HCT116 (cell line): ENCODE data around the gene PTPRR. TPM values are rescaled to one million over a fixed set of nuclear protein-coding genes. Genes with fewer than 3 reads are reported as not detected.

Experiments used
- ATAC-seq: fragments of 200-7000 bp; cut with Tn5 transposase; 2 replicates; pipeline ENCODE4 v1.9.1; 2020; ENCODE audit warnings: mild to moderate bottlenecking, moderate library complexity
- BruUV-seq: library from RNA; stranded (reverse); fragments of 400-500 nt; replicated peaks from 2 replicates; lab custom pipeline; 2021; lab: Mats Ljungman, UMichigan
- CTCF ChIA-PET: fragments of 300-600 bp; sonication (Branson Sonifier 250); formaldehyde crosslinking; loops from one replicate; lab custom pipeline; 2021; ENCODE audit warnings: antibody characterized with exemption; lab: Charles Lee
- POLR2A ChIA-PET: fragments of 300-600, 350-600 bp; sonication (Branson Sonifier 250); formaldehyde crosslinking; loops from one replicate; lab custom pipeline; 2021; ENCODE audit warnings: antibody characterized with exemption; lab: Charles Lee
- RAD21 ChIA-PET, 2 experiments: fragments of 300-600 bp; sonication (Branson Sonifier 250); formaldehyde crosslinking; loops; one replicate each; lab custom pipeline; 2023; ENCODE audit warnings: low total read pairs in 2 of 2; ENCODE audit not compliant: uncharacterized antibody in 2 of 2, unreplicated experiment in 2 of 2, low non-redundant PET in 1 of 2; lab: Charles Lee
- DNase-seq: peaks from one replicate; pipeline ENCODE4 v3.0.0-alpha.2; 2010; ENCODE audit warnings: low read depth, low spot score
- H2AFZ ChIP-seq: fragments of 200-600 bp; shearing (Covaris generic), sonication (generic); 2 replicates; pipeline ENCODE4 v1.6.1; 2017; ENCODE audit warnings: low read depth, mixed run types, mixed read lengths, antibody characterized with exemption, low read length; ENCODE audit not compliant: poor library complexity, severe bottlenecking
- H3K27ac ChIP-seq: 2 replicates; pipeline ENCODE4 v1.5.1; 2012; ENCODE audit warnings: low read depth, low read length
- H3K27me3 ChIP-seq: fragments of 200-600 bp; sonication (generic); 2 replicates; pipeline ENCODE4 v1.6.1; 2016; ENCODE audit warnings: mixed run types, low read length, mixed read lengths; ENCODE audit not compliant: insufficient read depth
- H3K36me3 ChIP-seq, 2 experiments: fragments of 200-500 bp in 1 of 2; fragments of 200-600 bp in 1 of 2; sonication (Bioruptor generic) in 1 of 2; sonication (generic) in 1 of 2; 2 replicates each; pipeline versions ENCODE4 v1.5.1 to v1.6.1; 2014 to 2016; ENCODE audit warnings: low read length in 2 of 2, inconsistent platforms in 1 of 2, mixed read lengths in 1 of 2, mixed run types in 1 of 2; ENCODE audit not compliant: insufficient read depth in 2 of 2, control insufficient read depth in 1 of 2
- H3K4me1 ChIP-seq, 2 experiments: fragments of 200-600 bp in 1 of 2; sonication (generic) in 1 of 2; 2 replicates each; pipeline versions ENCODE4 v1.5.1 to v1.6.1; 2012 to 2017; ENCODE audit warnings: low read length in 2 of 2, inconsistent platforms in 1 of 2, mild to moderate bottlenecking in 1 of 2, mixed read lengths in 1 of 2, mixed run types in 1 of 2, moderate library complexity in 1 of 2; ENCODE audit not compliant: insufficient read depth in 2 of 2, control insufficient read depth in 1 of 2
- H3K4me2 ChIP-seq: fragments of 200-600 bp; sonication (generic); 2 replicates; pipeline ENCODE4 v1.6.1; 2017; ENCODE audit warnings: mixed run types, low read length, mixed read lengths
- H3K4me3 ChIP-seq, 2 experiments: fragments of 200-600 bp in 1 of 2; sonication (generic) in 1 of 2; replicated peaks in 1 of 2; 2 replicates each; pipeline ENCODE4 v1.5.1; 2011 to 2016; ENCODE audit warnings: low read length in 2 of 2, control low read depth in 1 of 2, low read depth in 1 of 2, mild to moderate bottlenecking in 1 of 2, mixed read lengths in 1 of 2, mixed run types in 1 of 2
- H3K79me2 ChIP-seq: fragments of 200-600 bp; sonication (generic); 2 replicates; pipeline ENCODE4 v1.6.1; 2017; ENCODE audit warnings: mild to moderate bottlenecking, mixed run types, low read length, moderate library complexity, mixed read lengths; ENCODE audit not compliant: insufficient read depth
- H3K9ac ChIP-seq: fragments of 200-600 bp; sonication (generic); 2 replicates; pipeline ENCODE4 v1.6.1; 2016; ENCODE audit warnings: low read length, mixed read lengths
- H3K9me2 ChIP-seq: fragments of 200-600 bp; sonication (generic), shearing (Covaris generic); 2 replicates; pipeline ENCODE4 v1.6.1; 2017; ENCODE audit warnings: mixed run types, mild to moderate bottlenecking, moderate library complexity; ENCODE audit not compliant: insufficient read depth
- H3K9me3 ChIP-seq, 2 experiments: fragments of 200-500 bp in 1 of 2; fragments of 200-600 bp in 1 of 2; sonication (Bioruptor generic) in 1 of 2; sonication (generic) in 1 of 2; 2 replicates each; pipeline ENCODE4 v1.6.1; 2014 to 2017; ENCODE audit warnings: low read length in 2 of 2, mixed read lengths in 2 of 2, inconsistent platforms in 1 of 2, low read depth in 1 of 2, mild to moderate bottlenecking in 1 of 2, mixed run types in 1 of 2, moderate library complexity in 1 of 2; ENCODE audit not compliant: control insufficient read depth in 1 of 2, insufficient read depth in 1 of 2
- H4K20me1 ChIP-seq: fragments of 200-600 bp; sonication (generic), shearing (Covaris generic); 2 replicates; pipeline ENCODE4 v1.6.1; 2017; ENCODE audit warnings: mixed run types, mild to moderate bottlenecking, moderate library complexity; ENCODE audit not compliant: insufficient read depth
- CEBPB ChIP-seq: IDR thresholded peaks from 2 replicates; pipeline ENCODE4 v1.6.1; 2012; ENCODE audit warnings: low read depth
- EGR1 ChIP-seq: IDR thresholded peaks from 2 replicates; pipeline ENCODE4 v1.6.1; 2012; ENCODE audit warnings: low read depth
- EZH2 ChIP-seq: fragments of 200-600 bp; sonication (generic); IDR thresholded peaks from 2 replicates; pipeline ENCODE4 v1.6.1; 2017; ENCODE audit warnings: antibody characterized with exemption, mixed run types
- EZH2phosphoT487 ChIP-seq: fragments of 200-600 bp; IDR thresholded peaks from 2 replicates; pipeline ENCODE4 v1.6.1; 2018; ENCODE audit warnings: antibody characterized with exemption, borderline replicate concordance
- POLR2A ChIP-seq: IDR thresholded peaks from 2 replicates; pipeline ENCODE4 v1.7.0; 2011; ENCODE audit warnings: borderline replicate concordance; ENCODE audit not compliant: insufficient read depth, insufficient read length; ENCODE audit errors: extremely low read depth
- REST ChIP-seq: IDR thresholded peaks from 2 replicates; pipeline ENCODE4 v1.6.1; 2012; ENCODE audit warnings: low read depth
- SIN3A ChIP-seq: IDR thresholded peaks from 2 replicates; pipeline ENCODE4 v1.6.1; 2012; ENCODE audit warnings: low read depth
- ZBTB33 ChIP-seq: IDR thresholded peaks from 2 replicates; pipeline ENCODE4 v1.6.1; 2011; ENCODE audit warnings: mild to moderate bottlenecking, low read length, moderate library complexity; ENCODE audit not compliant: insufficient replicate concordance; ENCODE audit errors: extremely low read depth
- ZNF274 ChIP-seq: fragments of 200-500 bp; sonication (Bioruptor generic); IDR thresholded peaks from 2 replicates; pipeline ENCODE4 v1.6.1; 2014; ENCODE audit warnings: mild to moderate bottlenecking, low read depth, low read length, inconsistent platforms
- intact Hi-C: fragments of 100-400 bp; cut with micrococcal nuclease; formaldehyde crosslinking; loops from 2 replicates; pipeline ENCODE4 v1.10.0; 2022
- total RNA-seq: library from RNA; stranded (reverse); gene quantifications from one replicate; pipeline ENCODE4 v1.2.1, GENCODE V29; 2021; ENCODE audit not compliant: unreplicated experiment

PTPRR gene
- total RNA-seq, 1 experiment from 2014 or later = 0.27 TPM

GRCh38 chr12:70854881-70855568 is 65.5 kb downstream of the PTPRR start:
- CTCF ChIA-PET = no interaction called here
- no peak overlapping the region for H3K4me3 ChIP-seq
- no peaks in the 10 kb centered on the region for H3K4me1 ChIP-seq
- H3K36me3 ChIP-seq = no peaks in the 10 kb centered on the region
- no peak overlapping the region for H2AFZ ChIP-seq
- no peaks in the 10 kb centered on the region for H4K20me1 ChIP-seq
- TF ChIP-seq POLR2A (no peak), SIN3A (no peak), ZNF274 (no peak), EZH2phosphoT487 (no peak), EGR1 (no peak), REST (no peak), CEBPB (no peak), ZBTB33 (no peak), EZH2 (no peak)
- no peak overlapping the region for H3K9ac ChIP-seq
- DNase-seq (no peak), ATAC-seq (no peak)
- H3K9me3 ChIP-seq = no peaks in the 10 kb centered on the region
- no peaks in the 10 kb centered on the region for H3K79me2 ChIP-seq
- no peaks in the 10 kb centered on the region for H3K27me3 ChIP-seq
- intact Hi-C loops = loop anchor here (5.0 kb wide), 1 partner anchor 157 kb away; no protein-coding TSS in a partner anchor
- H3K4me2 ChIP-seq = no peak overlapping the region
- no TSS peak for BruUV-seq
- RAD21 ChIA-PET = no interaction called here
- POLR2A ChIA-PET = no interaction called here
- no peaks in the 10 kb centered on the region for H3K9me2 ChIP-seq
- no peak overlapping the region for H3K27ac ChIP-seq
